HG02623 (cell line): Measurements from ENCODE around the gene SLC30A2.

Experiments used
- ATAC-seq: cut with Tn5 transposase; IDR thresholded peaks from one replicate; pipeline ENCODE4 v1.9.1; 2021; ENCODE audit warnings: moderate library complexity; ENCODE audit not compliant: unreplicated experiment

Gene SLC30A2

DNA sequence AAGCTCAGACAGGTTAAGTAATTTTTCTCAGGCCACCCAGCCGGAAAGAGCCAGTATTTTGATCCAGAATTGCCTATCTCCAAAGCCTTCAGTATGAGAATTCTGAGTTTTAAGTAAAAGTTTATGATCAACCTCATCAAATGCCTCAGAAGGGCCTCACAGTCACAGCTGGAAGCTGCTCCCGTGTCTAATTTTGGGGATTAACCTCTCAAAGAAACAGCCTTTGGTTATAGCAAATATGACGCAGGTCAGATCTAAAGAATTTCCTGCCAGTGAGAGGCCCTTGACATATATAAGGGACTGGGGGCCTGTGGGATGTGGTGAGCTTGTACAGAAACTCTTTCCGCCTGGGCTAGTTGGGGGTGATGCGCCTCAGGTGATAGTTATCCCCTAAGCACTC lies 22.1 kb downstream of the SLC30A2 start:
- ATAC-seq, result no peak

GRCh38 chr1:26023009-26023408 lies 22.9 kb downstream of the SLC30A2 start:
- no peak for ATAC-seq

GRCh38 chr1:26022404-26022779 lies 23.5 kb downstream of the SLC30A2 start:
- ATAC-seq, result no peak

GRCh38 chr1:26021647-26022403 lies 24.1 kb downstream of the SLC30A2 start, which contains the start of gene EXTL1:
Gene EXTL1, plus strand, starts transcription at chr1:26021775. Its CDS starts 872 bp downstream, at chr1:26022647.
- ATAC-seq, result no peak

DNA sequence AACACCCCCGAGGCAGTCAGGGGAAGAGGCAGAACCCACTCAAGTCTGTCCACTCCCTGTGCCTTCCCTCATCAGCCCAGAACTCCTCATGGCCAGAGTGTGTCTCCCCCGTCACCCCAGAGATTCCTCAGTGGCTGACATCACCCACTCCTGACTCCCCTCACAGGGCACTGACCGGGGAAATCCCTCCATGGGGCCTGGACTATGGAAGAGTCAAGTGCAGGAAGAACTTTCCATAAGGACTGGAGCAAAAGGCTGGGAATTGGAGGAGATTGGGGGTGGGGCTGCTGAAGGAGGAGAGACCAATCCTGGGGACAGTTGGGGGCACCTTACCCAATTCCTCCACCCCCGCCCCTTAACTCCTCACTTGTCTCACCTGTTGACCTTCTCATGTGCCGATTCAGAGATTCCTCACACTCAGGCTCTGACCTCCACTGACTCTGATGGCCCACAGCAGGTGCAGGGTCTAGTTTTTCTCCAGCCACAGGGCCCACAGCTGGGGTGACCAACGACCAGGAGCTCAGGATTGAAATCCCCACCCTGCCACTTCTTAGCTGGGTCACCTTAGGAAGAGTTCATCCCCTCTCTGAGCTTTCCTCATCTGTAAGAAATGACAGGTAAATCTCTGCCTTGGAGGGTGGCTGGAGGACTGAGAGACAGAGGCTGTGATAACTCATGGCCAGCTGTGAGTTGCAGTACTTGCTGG lies 24.8 kb downstream of the SLC30A2 start:
- no peak for ATAC-seq

DNA sequence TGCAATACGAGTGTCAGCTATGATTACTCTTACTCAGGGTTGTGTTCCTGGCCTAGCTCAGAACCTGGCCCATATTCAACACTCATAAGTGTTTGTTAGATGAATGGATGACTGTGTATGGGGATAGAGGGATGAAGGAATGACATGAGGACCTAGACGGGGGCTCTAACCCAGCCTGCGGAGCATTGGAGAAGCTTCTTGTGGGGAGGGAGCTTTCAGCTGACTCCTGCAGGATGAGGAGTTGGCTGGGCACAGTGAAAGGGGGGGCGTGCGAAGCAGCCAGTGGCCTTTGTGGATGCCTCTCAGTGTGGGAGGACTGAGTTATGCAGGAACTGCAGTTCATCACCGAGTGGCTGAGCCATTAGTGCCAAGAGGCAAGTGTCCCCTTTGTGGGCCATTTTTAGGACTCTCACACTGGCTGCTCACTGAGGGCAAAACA lies 25.6 kb downstream of the SLC30A2 start:
- no peak for ATAC-seq

- ATAC-seq, result no peak
These were observed 26.1 kb downstream of the SLC30A2 start for GRCh38 chr1:26019641-26020315.

GRCh38 chr1:26017606-26018005 lies 28.3 kb downstream of the SLC30A2 start:
- ATAC-seq, result no peak

GRCh38 chr1:26016953-26017545 lies 28.9 kb downstream of the SLC30A2 start:
- ATAC-seq, result no peak

DNA sequence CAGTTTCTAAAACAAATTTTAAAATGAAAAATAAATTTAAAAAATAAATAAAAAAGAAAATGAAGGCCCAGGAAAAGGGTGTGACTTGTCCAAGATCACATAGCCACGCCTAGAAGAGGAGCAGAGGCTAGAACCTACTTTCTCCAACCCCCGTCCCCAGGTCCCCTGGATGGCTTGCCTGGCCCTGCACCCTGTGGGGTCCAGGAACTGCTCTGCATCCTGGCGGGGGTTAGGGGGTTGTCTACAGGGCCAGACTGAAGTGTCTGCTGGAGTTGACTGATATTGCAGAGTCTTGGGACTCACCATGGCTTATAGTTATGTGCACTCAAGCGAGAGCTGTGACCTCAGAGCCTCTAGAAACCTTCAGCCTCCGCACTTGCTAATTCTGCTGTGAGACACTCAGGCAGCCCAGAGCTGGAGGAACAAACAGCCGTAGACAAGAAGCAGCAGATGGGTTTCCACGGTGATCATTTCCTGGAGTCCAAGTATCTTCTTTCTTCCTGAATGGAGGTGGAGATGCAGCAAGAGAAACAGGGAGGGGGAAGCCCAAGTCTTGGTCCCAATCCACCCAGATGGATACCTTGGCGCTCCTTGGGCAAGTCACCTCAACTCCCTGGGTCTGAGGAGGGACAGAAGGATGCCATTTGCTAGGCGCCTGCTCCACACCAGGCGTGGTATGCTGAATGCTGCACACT lies 29.5 kb downstream of the SLC30A2 start:
- ATAC-seq, result no peak

DNA sequence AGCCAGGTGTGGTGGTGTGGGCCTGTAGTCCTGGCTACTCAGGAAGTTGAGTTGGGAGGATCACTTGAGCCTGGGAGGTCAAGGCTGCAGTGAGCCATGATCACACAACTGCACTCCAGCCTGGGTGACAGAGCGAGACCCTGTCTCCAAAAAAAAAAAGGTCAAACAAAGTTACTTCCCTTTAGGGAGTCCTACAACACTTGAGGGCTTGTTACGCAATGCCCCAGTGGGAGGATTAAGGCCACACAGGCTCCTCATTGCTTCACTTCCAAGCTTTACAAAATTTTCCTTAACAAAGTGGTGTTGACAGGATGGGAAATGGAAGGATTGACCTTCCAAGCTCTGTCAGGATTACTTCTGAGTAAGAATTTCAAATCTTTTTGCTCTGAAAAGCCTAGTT lies 30.6 kb downstream of the SLC30A2 start:
- no peak for ATAC-seq

- no peak for ATAC-seq
These were observed 31.7 kb downstream of the SLC30A2 start for GRCh38 chr1:26014179-26014578.

- no peak for ATAC-seq
These were observed 33.1 kb downstream of the SLC30A2 start for GRCh38 chr1:26012864-26013263.

DNA sequence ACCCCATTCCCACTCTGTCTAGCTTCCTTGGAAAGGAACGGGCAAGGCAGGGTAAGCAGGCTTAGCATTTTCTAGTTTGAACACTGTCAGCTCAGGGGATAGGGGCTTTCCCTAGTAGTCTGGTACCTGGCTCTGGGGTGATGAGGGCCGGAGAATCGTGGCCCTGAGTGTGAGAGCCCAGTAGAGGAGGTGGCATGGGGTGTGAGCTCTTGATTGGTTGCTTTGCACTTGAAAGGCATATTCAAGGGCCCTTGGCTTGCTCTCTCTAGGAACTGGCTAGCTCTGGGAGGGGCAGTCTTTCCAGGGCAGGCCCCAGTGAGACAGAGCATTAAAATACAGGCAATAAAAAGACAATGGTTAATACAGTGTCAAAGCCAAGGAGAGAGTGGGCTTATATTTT lies 35.1 kb downstream of the SLC30A2 start:
- no peak for ATAC-seq

- ATAC-seq, result no peak
These were observed 36.0 kb downstream of the SLC30A2 start for GRCh38 chr1:26009796-26010447.

GRCh38 chr1:26006710-26007109 lies 39.2 kb downstream of the SLC30A2 start:
- ATAC-seq, result no peak

DNA sequence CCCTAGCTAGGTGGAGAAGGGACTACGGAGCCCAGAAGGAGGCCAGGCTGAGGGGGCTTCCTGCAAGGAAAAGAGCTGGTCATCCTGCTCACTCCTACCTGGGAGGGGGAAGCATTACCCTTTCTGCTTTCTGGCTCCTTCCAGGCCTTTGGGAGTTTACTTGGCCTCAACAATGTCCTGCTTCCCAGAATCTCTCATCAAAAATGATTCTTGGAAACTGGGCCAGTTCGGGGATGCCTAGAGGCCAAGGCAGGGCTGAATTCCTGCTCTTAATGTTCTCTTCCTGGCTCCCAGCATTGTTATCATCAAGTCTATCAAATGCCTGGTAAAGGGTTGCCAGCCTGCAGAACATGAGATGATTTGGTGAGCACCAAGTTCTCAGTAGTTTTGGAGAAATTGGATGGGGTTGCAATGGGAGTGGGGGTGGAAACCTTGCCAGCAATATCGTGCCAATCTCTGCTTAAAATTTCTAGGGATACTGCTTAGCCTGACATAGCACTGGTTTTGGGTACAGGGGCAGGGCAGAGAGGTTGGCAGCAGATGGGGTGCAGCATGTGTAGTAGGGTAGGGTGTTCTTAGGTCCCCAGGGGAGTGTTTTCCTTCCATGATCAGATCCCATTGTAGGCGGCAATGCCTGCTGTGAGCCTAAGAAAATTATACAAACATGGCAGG lies 40.3 kb downstream of the SLC30A2 start:
- ATAC-seq, result no peak

DNA sequence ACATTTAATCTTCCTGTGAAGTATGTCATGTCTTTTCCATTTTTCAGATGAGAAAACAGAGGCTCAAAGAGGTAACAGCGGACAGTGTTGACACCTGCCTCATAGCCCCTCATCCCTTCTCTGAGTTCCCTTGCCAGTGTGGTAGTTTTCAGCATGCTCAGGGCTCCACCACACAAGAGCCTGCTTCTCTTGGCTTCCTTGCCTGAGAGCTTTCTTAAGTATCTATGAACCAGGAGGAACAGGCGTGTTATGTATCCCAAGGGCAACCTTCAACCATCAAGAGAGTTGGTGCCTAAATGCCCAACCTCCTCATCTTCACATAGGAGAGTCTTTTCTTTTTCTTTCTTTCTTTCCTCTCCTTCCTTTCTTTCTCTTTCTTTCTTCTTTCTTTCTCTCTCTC lies 42.2 kb downstream of the SLC30A2 start:
- ATAC-seq, result no peak

- no peak for ATAC-seq
These were observed 42.7 kb downstream of the SLC30A2 start for GRCh38 chr1:26003262-26003661.
